Trophoblast cell (in vitro differentiated cells and primary cell): ENCODE data around the gene ASAP3.

Experiments
- DNase-seq, 2 donors: peaks; one replicate each; pipeline ENCODE4 v3.0.0-alpha.2; 2016
- H2AFZ ChIP-seq: 2 replicates; pipeline ENCODE4 v1.6.1; 2013; ENCODE audit warnings: low read length, moderate library complexity, mild to moderate bottlenecking; ENCODE audit not compliant: insufficient read depth, poor library complexity
- H2AK5ac ChIP-seq: 2 replicates; pipeline ENCODE4 v1.6.1; 2013; ENCODE audit warnings: mild to moderate bottlenecking, low read length
- H2BK120ac ChIP-seq: 2 replicates; pipeline ENCODE4 v1.6.1; 2013; ENCODE audit warnings: low read length, mild to moderate bottlenecking, moderate library complexity; ENCODE audit not compliant: insufficient read depth, poor library complexity
- H2BK12ac ChIP-seq: 2 replicates; pipeline ENCODE4 v1.6.1; 2013; ENCODE audit warnings: mild to moderate bottlenecking, low read length, moderate library complexity
- H2BK5ac ChIP-seq: 2 replicates; pipeline ENCODE4 v1.6.1; 2013; ENCODE audit warnings: low read length, low read depth, moderate library complexity, mild to moderate bottlenecking; ENCODE audit not compliant: poor library complexity
- H3K14ac ChIP-seq: 2 replicates; pipeline ENCODE4 v1.6.1; 2013; ENCODE audit warnings: mild to moderate bottlenecking, low read length
- H3K18ac ChIP-seq: 2 replicates; pipeline ENCODE4 v1.6.1; 2013; ENCODE audit warnings: mild to moderate bottlenecking, low read length
- H3K23ac ChIP-seq: 2 replicates; pipeline ENCODE4 v1.6.1; 2013; ENCODE audit warnings: low read length
- H3K27ac ChIP-seq: 2 replicates; pipeline ENCODE4 v1.5.1; 2013; ENCODE audit warnings: low read depth, mild to moderate bottlenecking, inconsistent platforms, low read length, moderate library complexity
- H3K27me3 ChIP-seq: 2 replicates; pipeline ENCODE4 v1.6.1; 2013; ENCODE audit warnings: inconsistent platforms, mild to moderate bottlenecking, low read length, moderate library complexity; ENCODE audit not compliant: insufficient read depth
- H3K36me3 ChIP-seq, 2 experiments: 1 replicate in 1 of 2; 2 replicates in 1 of 2; pipeline ENCODE4 v1.6.1; 2013; ENCODE audit warnings: low read length in 2 of 2, mild to moderate bottlenecking in 2 of 2, moderate library complexity in 1 of 2; ENCODE audit not compliant: insufficient read depth in 2 of 2, control insufficient read depth in 1 of 2
- H3K4ac ChIP-seq: 2 replicates; pipeline ENCODE4 v1.6.1; 2013; ENCODE audit warnings: low read depth, mild to moderate bottlenecking, low read length, moderate library complexity
- H3K4me1 ChIP-seq, 2 experiments: 1 replicate in 1 of 2; 2 replicates in 1 of 2; pipeline ENCODE4 v1.6.1; 2013; ENCODE audit warnings: low read length in 2 of 2, mild to moderate bottlenecking in 2 of 2, moderate library complexity in 1 of 2; ENCODE audit not compliant: insufficient read depth in 2 of 2, control insufficient read depth in 1 of 2
- H3K4me2 ChIP-seq: 2 replicates; pipeline ENCODE4 v1.6.1; 2013; ENCODE audit warnings: inconsistent platforms, mild to moderate bottlenecking, low read length, moderate library complexity
- H3K4me3 ChIP-seq: 2 replicates; pipeline ENCODE4 v1.5.1; 2013; ENCODE audit warnings: mild to moderate bottlenecking, low read depth, low read length, inconsistent platforms
- H3K79me1 ChIP-seq: one replicate; pipeline ENCODE4 v1.6.1; 2013; ENCODE audit warnings: low read length
- H3K79me2 ChIP-seq: 2 replicates; pipeline ENCODE4 v1.6.1; 2013; ENCODE audit warnings: low read length, mild to moderate bottlenecking; ENCODE audit not compliant: control insufficient read depth, insufficient read depth, poor library complexity
- H3K9ac ChIP-seq: 2 replicates; pipeline ENCODE4 v1.6.1; 2013; ENCODE audit warnings: mild to moderate bottlenecking, low read length
- H3K9me3 ChIP-seq: 2 replicates; pipeline ENCODE4 v1.6.1; 2013; ENCODE audit warnings: low read depth, mild to moderate bottlenecking, control low read depth, inconsistent platforms, low read length; ENCODE audit not compliant: insufficient read depth
- H4K12ac ChIP-seq: 2 replicates; pipeline ENCODE4 v1.6.1; 2013; ENCODE audit warnings: low read depth, mild to moderate bottlenecking, low read length, moderate library complexity
- H4K8ac ChIP-seq: 2 replicates; pipeline ENCODE4 v1.6.1; 2013; ENCODE audit warnings: low read depth, mild to moderate bottlenecking, low read length, moderate library complexity
- H4K91ac ChIP-seq: one replicate; pipeline ENCODE4 v1.6.1; 2013; ENCODE audit warnings: low read depth, mild to moderate bottlenecking, low read length, moderate library complexity
- WGBS: extraction: QIAGEN DNeasy Blood & Tissue Kit; methylation state at CpG from one replicate; pipeline ENCODE4 v1.1.7; 2013; ENCODE audit warnings: missing lambda C conversion rate; ENCODE audit not compliant: insufficient read length, insufficient coverage; ENCODE audit errors: extremely low coverage; 5-methylcytosine and 5-hydroxymethylcytosine counted together

Gene ASAP3

DNA sequence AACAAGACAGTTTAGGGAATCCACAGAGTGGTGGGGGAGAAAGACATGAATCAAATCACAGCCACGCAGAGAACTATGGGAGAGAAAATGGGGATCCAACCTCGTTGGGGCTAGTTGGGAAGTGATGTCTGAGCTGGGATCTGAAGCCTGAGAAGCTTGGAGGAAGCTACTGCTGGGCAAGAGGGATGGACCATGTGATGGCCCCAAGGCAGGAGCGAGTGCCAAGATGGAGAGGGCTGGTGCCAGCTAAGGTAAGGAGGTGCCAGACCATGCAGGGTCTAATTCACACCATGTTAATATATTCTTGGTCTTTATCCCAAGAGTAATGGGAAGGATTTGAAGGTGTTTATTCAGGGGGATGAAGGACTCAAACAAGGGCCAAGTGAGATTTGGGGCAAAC is 41.2 kb downstream of the ASAP3 start:
- Histone ChIP-seq H2BK120ac (no peak overlapping the region), H2BK5ac (no peak overlapping the region), H4K8ac (no peak overlapping the region), H3K79me2 (no peaks in the 10 kb centered on the region), H3K79me1 (no peaks in the 10 kb centered on the region), H3K23ac (no peak overlapping the region), H3K4me2 (no peak overlapping the region), H3K4me3 (no peak overlapping the region), H2AK5ac (no peak overlapping the region), H3K4me1 (no peaks in the 10 kb centered on the region), H3K27me3 (no peaks in the 10 kb centered on the region), H4K91ac (no peak overlapping the region), H3K36me3 (peaks cover 16% of the 10 kb centered on the region in 2 experiments), H3K9ac (no peak overlapping the region), H3K27ac (no peak overlapping the region), H3K4ac (no peak overlapping the region), H2AFZ (no peak overlapping the region), H4K12ac (no peak overlapping the region), H3K14ac (no peak overlapping the region), H3K18ac (no peak overlapping the region), H2BK12ac (no peak overlapping the region), H3K9me3 (no peaks in the 10 kb centered on the region)
- WGBS: no CpG with 5 or more reads among the region's 3 CpGs
- DNase-seq: no peak

DNA sequence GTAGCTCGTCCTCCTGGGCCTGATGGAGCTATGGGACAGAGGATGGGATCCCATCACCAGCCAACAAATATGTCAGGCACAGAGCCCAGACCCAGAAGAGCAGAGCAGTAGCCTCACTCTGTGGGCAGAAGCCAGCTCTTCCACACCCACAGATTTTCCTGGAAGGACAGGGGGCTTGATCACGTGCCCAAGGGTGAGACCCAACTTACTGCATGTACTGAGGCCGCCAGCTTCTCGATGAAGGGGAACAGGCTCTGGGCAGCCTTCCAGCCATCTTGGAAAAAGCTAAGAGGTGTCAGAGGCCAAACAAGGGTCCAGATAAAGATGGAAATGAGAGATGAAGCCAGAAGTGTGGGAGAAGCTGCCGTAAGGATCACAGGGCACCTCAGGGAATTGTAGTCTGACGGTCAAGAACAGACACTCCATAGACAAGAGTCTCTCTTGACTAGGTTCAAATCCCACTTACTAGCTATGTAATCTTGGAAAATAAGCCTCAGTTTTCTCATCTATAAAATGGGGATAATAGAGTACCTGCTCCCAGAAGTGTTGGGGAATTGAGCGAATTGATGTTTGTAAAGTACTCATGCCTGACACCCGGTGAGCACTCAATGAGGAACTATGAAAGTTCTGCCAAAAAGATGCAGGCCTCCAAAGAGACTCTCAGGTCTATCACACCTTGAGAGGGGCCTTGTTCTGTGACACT is 42.4 kb downstream of the ASAP3 start:
- no peak overlapping the region for H3K14ac ChIP-seq
- no peak overlapping the region for H2BK12ac ChIP-seq
- peaks cover 19 to 20% of the 10 kb centered on the region in 2 experiments for H3K36me3 ChIP-seq
- no peak overlapping the region for H2BK5ac ChIP-seq
- H4K8ac ChIP-seq: no peak overlapping the region
- no peaks in the 10 kb centered on the region for H3K27me3 ChIP-seq
- no peak overlapping the region for H3K23ac ChIP-seq
- H2BK120ac ChIP-seq: no peak overlapping the region
- H3K4me2 ChIP-seq: no peak overlapping the region
- H2AK5ac ChIP-seq: no peak overlapping the region
- WGBS: no CpG with 5 or more reads among the region's 8 CpGs
- no peak overlapping the region for H3K9ac ChIP-seq
- H3K4me1 ChIP-seq: no peaks in the 10 kb centered on the region
- no peaks in the 10 kb centered on the region for H3K9me3 ChIP-seq
- H3K79me2 ChIP-seq: no peaks in the 10 kb centered on the region
- H4K12ac ChIP-seq: no peak overlapping the region
- H3K79me1 ChIP-seq: no peaks in the 10 kb centered on the region
- H4K91ac ChIP-seq: no peak overlapping the region
- no peak overlapping the region for H3K4ac ChIP-seq
- DNase-seq: no peak
- no peak overlapping the region for H3K27ac ChIP-seq
- H3K4me3 ChIP-seq: no peak overlapping the region
- H2AFZ ChIP-seq: no peak overlapping the region
- no peak overlapping the region for H3K18ac ChIP-seq

DNA sequence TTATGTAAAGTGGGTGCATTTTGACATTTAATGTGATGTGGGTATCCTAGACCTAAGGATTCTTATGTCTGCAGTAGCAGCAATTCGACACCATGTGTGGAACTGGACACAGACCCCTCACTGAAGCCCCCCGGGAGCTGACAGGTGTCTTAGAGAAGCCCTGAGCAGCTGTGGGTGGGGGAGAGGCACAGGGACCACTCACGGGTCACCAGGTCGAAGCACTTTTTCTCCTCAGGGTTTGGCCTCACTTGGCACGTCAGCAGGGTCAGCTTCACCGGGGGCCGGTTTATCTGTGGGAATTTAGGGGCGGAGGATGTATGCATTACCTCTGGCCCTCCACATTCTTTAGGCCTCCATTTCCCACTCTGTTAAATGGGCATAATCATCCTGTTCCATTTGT is 45.4 kb downstream of the ASAP3 start:
- H3K36me3 ChIP-seq: peaks cover 32 to 34% of the 10 kb centered on the region in 2 experiments
- H3K27ac ChIP-seq: no peak overlapping the region
- H4K91ac ChIP-seq: no peak overlapping the region
- H2BK5ac ChIP-seq: no peak overlapping the region
- H3K27me3 ChIP-seq: no peaks in the 10 kb centered on the region
- H2AFZ ChIP-seq: no peak overlapping the region
- no peak overlapping the region for H2BK12ac ChIP-seq
- H3K23ac ChIP-seq: no peak overlapping the region
- H3K4me2 ChIP-seq: no peak overlapping the region
- no CpG with 5 or more reads among the region's 8 CpGs for WGBS
- no peak overlapping the region for H4K8ac ChIP-seq
- H3K4me1 ChIP-seq: no peaks in the 10 kb centered on the region
- no peak for DNase-seq
- H3K4ac ChIP-seq: no peak overlapping the region
- H3K4me3 ChIP-seq: no peak overlapping the region
- no peak overlapping the region for H2BK120ac ChIP-seq
- no peak overlapping the region for H2AK5ac ChIP-seq
- H4K12ac ChIP-seq: no peak overlapping the region
- no peak overlapping the region for H3K18ac ChIP-seq
- no peak overlapping the region for H3K14ac ChIP-seq
- H3K9ac ChIP-seq: no peak overlapping the region
- no peaks in the 10 kb centered on the region for H3K79me1 ChIP-seq
- H3K79me2 ChIP-seq: no peaks in the 10 kb centered on the region
- H3K9me3 ChIP-seq: no peaks in the 10 kb centered on the region

DNA sequence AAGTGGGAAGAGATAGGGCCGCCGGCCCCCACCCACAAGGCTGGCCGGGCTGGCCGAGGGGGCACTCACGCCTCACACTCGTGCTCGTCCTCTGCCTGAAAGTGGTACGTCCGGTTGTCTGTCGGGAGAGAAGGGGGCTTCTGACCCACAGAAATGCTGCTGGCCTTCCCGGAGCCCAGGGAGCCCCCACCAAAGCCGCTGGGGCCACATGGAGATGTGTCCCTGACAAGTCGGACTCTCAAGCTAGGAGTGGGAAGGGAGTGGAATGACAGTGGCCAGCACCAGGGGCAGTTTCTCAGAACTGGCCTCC is 46.7 kb downstream of the ASAP3 start:
- Histone ChIP-seq H2AFZ (no peak overlapping the region), H3K9ac (no peak overlapping the region), H4K12ac (no peak overlapping the region), H3K9me3 (no peaks in the 10 kb centered on the region), H3K79me2 (no peaks in the 10 kb centered on the region), H3K27me3 (no peaks in the 10 kb centered on the region), H3K18ac (no peak overlapping the region), H2BK120ac (no peak overlapping the region), H3K14ac (no peak overlapping the region), H3K36me3 (peaks cover 39 to 41% of the 10 kb centered on the region in 2 experiments), H3K4ac (no peak overlapping the region), H4K8ac (no peak overlapping the region), H3K4me3 (no peak overlapping the region), H2BK5ac (no peak overlapping the region), H3K4me1 (no peaks in the 10 kb centered on the region), H4K91ac (no peak overlapping the region), H3K79me1 (no peaks in the 10 kb centered on the region), H3K23ac (no peak overlapping the region), H3K27ac (no peak overlapping the region), H2BK12ac (no peak overlapping the region), H2AK5ac (no peak overlapping the region), H3K4me2 (no peak overlapping the region)
- no peak for DNase-seq
- WGBS: no CpG with 5 or more reads among the region's 13 CpGs
